C4-2B (cell line): Measurements from ENCODE around the gene SYPL1.

Experiments used
- H3K27ac ChIP-seq: fragments of 450-650 bp; 2 replicates; pipeline ENCODE4 v1.5.1; 2017
- CTCF ChIP-seq: fragments of 450-650 bp; conservative IDR thresholded peaks from 2 replicates; pipeline ENCODE4 v1.5.1; 2017; ENCODE audit warnings: mild to moderate bottlenecking
- ZFX ChIP-seq: fragments of 450-650 bp; IDR thresholded peaks from 2 replicates; pipeline ENCODE4 v1.6.1; 2017

Gene SYPL1

DNA sequence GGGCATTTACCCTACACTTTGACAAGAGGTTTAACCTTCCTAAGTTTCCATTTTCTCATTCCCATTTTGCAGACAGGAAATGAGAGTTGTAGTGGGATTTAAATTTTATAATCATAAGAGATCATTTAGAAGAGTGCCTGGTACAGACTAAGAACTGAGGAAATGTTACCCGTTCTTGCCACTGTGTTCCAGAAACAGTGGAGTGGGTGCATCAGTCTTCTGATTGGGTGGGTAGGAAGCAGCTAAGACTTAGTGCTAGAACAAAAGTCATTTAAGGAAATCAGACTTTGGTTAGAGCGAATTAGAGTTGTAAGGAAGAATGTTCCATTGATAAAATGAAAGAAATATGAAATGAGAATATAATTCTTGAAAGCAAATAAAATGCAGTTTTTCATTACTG is 8.4 kb upstream of the SYPL1 start:
- no peak overlapping the region for H3K27ac ChIP-seq
- TF ChIP-seq ZFX, result no peak
- TF ChIP-seq CTCF, result no peak

- no peak for TF ChIP-seq ZFX
- no peak for TF ChIP-seq CTCF
- no peak overlapping the region for H3K27ac ChIP-seq
Observed at GRCh38 chr7:106119719-106120118, 7.6 kb upstream of the SYPL1 start.

DNA sequence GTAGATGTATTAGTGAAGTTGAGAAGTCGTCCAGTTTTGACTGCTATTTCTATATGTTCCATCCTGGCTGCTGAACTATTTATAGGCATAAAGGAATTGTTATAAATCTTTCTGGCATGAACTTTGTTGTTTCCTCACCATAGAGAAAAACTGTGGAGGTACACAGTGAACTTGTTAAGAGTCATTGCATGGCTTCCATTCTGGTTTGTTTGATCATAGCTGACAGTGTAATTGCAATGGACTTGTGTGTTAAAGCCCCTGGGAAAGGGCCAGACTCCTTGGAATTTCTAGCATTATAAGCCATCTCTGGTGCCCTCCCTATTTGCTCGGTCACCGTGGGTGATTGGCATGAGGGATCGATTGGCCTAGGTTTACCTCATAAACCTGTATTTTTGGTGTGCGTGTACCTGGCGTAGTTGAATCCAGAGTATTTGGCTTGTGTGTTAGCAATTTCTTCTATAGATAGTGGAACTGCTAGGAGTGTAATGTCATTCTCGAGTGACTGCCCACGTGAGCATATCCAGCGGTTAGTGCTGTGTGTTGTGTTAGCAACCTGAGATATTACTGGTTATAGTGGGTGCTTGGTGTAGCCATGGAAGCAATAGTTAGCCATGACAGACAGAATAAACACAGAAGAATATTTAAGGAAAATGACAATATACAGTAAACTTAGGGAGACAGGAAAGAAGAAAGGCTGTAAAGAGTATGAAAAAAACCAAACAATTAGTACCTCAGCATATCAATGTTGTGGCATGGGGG is 5.9 kb upstream of the SYPL1 start:
- no peak for TF ChIP-seq CTCF
- TF ChIP-seq ZFX, result no peak

GRCh38 chr7:106116161-106116704 is 4.1 kb upstream of the SYPL1 start:
- TF ChIP-seq ZFX (no peak; the same call in 1 of the 2 replicates), CTCF (no peak)
- H3K27ac ChIP-seq, result no peak overlapping the region

More for the DNA sequence above, 5.9 kb upstream of the SYPL1 start:
- H3K27ac ChIP-seq, result no peak overlapping the region; the same call in 1 of the 2 replicates

- no peak overlapping the region for H3K27ac ChIP-seq
- TF ChIP-seq ZFX, result no peak
- TF ChIP-seq CTCF, result no peak
Observed at GRCh38 chr7:106114716-106115383, 2.7 kb upstream of the SYPL1 start.

DNA sequence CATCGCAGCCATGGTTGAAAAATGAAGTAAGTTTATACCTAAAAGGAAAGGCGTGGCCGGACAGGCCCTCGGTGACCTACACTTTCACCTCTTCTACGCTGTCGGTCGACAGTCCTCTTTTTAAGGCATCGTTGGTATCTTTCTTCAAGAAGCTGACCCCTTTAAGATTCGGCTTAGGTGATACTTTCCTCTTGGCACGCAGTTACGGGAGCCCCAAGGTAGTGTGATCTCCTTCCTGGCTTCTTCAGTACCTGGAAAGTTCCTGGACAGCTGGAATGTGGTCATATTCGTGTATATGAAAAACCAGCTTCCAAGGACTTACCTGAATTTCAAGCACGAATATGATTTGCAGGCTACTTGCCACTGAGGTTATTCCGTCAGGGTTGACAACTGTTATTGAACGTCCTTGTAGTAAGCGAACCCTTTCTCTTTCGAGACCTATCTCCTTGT is 885 bp upstream of the SYPL1 start:
- no peak for TF ChIP-seq ZFX
- no peak for TF ChIP-seq CTCF
- peak overlapping the region; percentile 95 for H3K27ac ChIP-seq

DNA sequence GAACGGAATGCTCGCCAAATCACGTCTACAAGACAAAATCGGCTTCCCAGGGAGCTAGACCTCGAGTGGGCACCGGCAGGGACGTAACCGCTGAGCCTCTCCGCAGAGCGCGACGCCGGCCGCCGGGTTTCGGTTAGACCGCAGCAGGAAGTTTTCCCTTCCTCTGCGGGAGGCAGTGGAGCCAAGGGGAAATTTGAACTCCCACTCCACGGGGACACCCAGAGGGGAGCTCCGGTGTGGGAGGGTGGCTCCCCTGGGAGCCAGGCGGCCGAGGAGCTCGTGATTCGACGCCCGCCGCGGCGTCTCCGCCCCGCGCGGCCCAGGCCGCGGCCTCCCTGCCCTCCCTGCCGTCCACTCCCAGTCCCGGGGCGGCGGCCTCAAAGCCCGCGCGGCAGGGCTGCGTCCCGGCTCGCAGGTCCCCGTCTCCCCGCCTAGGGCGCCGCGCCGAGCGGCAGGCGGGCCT is 426 bp downstream of the SYPL1 start:
- TF ChIP-seq CTCF, result no peak
- peak; percentile 99 for TF ChIP-seq ZFX
- H3K27ac ChIP-seq, result peak overlapping the region; percentile 95
